Hindlimb muscle (tissue), 1 donor: ENCODE data around the gene LARP4B. TPM values are rescaled to one million over a fixed set of nuclear protein-coding genes. Genes with fewer than 3 reads are reported as not detected.

Experiments used
- DNase-seq: peaks from one replicate; pipeline ENCODE4 v3.0.0-alpha.2; 2013
- polyA plus RNA-seq: library from polyadenylated mRNA; unstranded; fragments of 120-200 nt; gene quantifications from one replicate; pipeline ENCODE4 v1.2.1, GENCODE V29; 2013; ENCODE audit not compliant: insufficient read length

The LARP4B gene
- polyA plus RNA-seq, 1 donor = 91.2 TPM

DNA sequence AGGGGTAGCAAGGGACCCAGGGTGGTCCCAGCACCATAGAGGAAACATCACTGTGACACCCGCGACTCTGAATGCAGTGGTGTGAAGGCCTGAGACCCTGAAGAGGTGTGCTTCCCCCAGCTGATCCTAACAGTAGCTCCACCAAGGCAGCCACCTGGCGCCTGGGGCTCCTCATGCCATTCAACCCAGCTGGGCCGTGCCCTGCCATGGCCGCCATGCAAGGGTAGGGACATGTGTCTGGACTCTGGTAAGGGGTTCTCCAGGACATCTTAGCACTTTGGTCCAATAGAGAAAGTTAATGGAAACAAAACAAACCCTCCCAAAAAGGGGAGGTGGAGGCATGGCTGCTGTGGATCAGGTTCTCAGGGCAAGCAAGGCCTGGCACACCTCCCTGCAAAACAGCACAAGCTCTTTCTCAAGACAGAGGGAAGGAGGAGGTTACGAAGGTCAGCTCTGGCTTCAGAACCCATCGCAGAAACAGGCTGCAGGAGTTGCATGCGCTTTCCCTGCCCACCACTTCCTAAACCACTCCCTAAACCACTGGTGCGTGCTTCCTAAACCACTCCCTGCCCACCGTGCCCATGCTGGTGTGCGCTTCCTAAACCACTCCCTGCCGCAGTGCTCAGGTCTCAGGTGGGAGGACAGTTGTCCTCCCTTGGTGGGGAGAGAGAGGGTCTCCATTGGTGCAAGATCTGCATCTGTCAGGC, 108.7 kb downstream of the LARP4B start:
- DNase-seq = no peak

GRCh38 chr10:822197-822596, 109.3 kb downstream of the LARP4B start:
- no peak for DNase-seq

- DNase-seq = no peak
Observed at GRCh38 chr10:821322-821721, 110.2 kb downstream of the LARP4B start.

- DNase-seq = no peak
Observed at GRCh38 chr10:819816-820215, 111.7 kb downstream of the LARP4B start.

DNA sequence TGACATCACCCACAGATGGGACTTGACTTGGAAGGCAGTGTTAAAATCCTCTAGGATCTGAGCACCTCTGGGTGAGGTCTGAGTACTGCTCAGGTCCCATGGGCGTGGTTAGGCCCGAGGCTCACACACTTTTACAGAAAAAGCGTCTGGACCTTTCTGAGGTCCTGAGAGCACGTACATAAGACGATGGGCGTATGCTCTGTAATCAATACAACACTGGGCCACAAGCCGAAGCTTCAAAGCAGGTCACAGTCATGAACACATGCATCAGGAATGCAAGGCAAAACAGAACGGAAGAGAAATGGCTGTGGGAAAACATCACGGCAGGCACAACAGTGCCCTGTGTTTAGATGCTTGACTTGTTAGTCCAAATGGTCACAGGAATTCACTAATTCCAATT, 112.2 kb downstream of the LARP4B start:
- DNase-seq = no peak

DNA sequence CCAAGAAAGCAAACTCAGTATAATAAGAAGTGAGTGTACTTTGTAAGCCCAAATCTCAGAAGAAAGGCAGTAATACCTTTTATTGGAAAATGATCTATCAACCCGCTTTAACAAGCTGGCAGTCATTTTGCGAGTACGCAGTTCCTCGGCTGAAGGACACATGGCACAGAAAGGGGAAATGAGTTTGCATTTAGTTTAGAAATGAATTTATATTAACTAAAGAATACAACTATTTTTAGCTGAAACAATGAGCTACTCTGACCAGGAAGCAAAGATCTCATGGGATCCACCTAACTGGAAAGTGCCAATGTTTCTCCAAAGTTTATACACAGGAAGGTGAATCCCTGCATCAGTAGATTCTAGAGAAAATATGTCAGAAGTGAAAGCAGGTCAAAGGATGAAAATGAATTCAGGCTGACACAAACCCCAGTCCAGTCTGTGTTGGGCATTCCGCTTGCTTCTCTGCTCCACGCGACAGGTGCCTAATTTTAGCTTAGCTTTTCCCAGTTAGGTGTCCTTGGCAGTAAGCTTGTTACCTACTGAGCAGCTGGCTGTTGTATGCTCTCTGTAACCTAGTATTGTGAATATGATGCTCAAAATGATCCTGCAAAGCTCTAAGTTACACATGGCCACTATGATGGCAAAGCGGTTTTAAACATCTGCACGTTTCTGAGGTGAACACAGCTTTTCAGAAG, 112.8 kb downstream of the LARP4B start:
- no peak for DNase-seq

GRCh38 chr10:818010-818409, 113.5 kb downstream of the LARP4B start:
- DNase-seq = no peak

DNA sequence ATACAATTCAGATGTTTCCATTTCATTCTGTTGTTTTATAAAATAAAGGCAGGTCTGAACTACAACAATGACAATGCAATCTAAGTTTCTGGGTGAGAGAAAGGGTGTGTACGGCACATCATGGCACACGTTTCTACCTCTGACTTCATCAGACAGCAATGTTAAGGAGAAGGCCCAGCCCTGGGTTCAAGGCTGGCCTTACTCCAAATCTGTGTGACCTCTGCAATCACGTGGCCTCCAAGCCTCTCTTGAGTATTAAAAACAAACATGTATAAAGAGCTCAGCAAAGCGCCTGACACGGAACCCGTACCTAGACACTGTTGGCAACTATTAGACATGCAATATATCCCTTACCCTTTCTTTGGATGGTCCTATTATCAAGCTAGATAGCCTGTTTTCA, 114.1 kb downstream of the LARP4B start:
- no peak for DNase-seq

GRCh38 chr10:816958-817357, 114.5 kb downstream of the LARP4B start:
- DNase-seq = no peak

DNA sequence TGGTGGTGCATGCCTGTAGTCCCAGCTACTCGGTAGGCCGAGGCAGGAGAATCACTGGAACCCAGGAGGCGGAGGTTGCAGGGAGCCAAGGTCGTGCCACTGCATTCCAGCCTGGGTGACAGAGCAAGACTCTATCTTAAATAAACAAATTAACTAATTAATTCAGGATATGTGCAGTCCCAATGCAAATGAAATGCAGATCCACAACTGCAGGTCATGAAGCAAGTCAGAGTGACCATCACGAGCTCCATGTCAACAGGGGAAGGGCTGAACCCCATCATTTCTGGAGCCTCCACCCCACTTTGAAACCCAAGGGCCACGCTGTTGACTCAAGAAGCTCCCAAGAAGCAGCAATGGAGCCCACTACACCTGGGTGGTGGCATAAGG, 115.4 kb downstream of the LARP4B start:
- DNase-seq = no peak

GRCh38 chr10:815338-816090, 116.0 kb downstream of the LARP4B start:
- DNase-seq = no peak

GRCh38 chr10:814536-815302, 116.8 kb downstream of the LARP4B start:
- no peak for DNase-seq

DNA sequence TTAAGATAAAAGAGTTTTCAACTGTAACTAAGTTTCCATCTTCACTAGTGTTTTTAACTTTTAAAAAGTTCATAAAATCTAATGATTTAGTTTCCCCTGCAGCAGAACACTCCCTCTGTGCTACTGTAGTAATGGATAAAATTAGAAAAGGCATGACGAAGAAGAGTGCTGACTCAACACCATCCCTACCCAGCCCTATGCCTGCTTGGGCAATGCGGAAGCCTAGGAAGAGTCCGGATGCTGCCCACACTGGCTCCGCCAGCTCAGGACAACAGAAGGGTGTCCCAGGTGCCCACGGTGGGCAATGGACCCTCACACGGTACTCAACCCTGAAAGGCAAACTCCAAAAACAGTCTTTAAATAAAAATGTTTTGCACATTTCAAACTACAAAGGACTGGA, 118.2 kb downstream of the LARP4B start:
- no peak for DNase-seq

DNA sequence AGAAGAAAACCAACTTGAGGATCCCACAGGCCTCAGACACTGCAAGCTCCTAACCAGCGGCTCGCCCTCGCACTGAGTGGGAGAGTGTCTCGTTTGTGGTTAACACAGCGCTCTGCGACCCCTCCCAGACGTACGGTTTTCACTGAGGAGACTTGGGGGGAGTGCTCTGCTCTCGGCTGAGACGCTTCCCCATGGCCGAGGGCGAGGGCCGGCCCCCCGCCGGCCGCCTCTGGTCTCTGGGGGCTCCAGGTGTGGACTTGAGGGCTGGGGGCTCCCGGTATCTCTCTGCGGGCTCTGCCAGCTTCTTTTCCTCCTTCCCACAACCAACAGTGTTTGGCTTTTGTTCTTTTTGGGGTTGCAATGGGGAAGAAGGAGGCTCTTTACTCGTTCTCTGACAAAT, 118.7 kb downstream of the LARP4B start:
- DNase-seq = no peak

- no peak for DNase-seq
Observed at GRCh38 chr10:811379-812175, 119.9 kb downstream of the LARP4B start.

DNA sequence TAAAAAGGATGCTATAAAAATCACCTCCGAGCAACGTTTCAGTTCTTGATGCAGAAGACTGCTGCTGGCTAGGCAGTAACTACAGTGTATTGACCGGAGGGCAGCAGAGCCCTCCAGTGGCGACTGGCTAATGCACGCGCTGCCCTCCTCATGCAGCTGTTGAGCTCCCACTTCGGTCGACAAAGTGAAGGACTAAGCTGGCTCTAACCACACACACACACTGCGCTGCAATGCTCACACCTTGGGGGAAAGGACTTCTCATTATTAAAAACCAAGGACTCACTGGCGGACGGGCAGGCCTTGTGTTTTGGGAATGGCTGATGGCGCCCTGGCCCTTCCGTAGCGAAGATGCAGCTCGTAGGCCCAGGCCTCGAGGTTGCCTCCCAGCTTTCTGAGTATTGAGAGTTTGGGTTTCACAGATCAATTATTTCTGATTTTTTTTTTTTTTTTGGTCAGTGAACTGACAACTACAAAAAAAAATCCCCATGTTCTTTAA, 121.1 kb downstream of the LARP4B start:
- DNase-seq = peak; percentile 32

DNA sequence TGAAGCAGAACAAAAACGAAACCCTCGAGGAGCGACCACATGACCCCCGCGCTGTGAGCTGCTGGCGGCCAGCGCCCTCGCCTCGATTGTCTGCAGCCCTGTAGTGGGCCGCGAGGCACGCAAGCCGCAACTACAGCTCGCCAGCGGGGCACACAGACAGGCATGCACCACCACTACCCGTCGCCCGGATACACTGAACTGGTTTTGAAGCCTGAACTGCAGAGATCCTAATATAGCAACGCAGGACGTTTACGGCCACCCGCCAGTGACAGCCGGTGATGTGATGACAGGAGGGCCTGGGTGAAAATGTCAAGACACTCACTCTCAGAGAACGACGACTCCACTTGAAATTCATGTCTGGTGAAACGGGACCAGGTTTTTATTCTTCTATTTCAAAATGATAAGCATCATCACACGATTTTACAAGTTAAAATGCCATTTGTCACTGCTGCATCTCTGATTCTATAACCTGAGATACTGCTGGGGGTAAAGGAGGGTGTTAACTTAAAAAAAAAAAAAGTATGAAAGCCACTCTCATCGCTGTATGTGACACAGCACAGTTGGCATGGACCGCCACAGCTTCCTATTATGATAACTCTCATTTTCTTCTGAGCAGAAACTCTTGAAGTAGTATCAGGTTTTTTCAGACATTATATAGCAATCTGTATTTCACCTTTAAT, 121.7 kb downstream of the LARP4B start:
- no peak for DNase-seq

DNA sequence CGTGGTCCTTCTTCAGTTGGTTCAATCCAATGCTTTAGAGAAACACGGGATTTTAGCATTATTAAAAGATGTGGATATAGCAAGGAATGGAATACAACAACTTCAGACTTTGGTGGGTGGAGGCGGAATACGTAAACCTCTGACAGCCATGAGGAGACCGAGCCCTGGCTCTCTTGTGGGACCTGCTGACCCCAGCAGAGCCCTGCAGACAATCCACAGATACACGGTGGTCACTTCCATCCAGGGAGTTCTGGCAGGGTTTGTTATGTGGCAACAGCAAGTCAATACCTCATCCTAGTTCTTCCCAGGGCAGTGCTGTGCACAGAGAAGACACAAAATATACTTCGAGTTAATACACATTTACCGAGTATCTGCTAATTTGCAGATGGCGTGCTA, 123.5 kb downstream of the LARP4B start:
- no peak for DNase-seq

GRCh38 chr10:807163-807957, 124.1 kb downstream of the LARP4B start:
- no peak for DNase-seq

- no peak for DNase-seq
Observed at GRCh38 chr10:806451-807162, 124.9 kb downstream of the LARP4B start.
